Measurements from ENCODE around the gene PEX26.

DNA sequence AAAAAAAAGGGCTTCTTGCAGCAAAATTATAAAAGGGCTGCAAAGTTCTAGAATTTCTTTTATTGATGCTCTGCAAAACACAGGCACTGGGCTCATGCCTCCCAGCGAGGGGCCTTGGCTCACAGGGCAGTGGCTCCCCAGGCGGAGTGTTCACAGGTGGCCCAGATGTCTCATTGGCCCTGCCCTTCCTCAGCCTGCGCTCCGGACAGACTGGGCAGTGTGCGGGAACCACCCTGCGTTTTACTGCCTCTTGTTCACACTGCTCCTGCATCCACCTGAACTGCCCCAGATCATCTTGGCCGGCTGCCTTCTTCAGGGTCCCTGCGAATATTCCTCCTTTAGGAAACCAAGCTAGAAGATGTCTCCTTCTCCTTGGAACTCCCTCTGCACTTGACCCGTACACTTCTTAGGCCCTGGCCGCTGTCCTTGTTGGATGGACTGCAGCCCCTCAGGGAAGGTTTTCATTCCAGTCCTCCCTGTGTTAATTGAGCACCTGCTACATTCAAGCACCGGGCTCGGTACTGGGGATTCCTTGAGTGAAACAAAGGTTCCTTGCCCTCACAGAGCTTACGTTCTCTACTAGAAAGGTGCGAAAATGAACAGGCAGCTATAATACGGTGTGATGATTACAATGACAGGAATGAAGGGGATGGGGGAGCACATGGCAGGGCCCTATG lies 37.3 kb downstream of the PEX26 start:
- TF ChIP-seq, protein P1, sequence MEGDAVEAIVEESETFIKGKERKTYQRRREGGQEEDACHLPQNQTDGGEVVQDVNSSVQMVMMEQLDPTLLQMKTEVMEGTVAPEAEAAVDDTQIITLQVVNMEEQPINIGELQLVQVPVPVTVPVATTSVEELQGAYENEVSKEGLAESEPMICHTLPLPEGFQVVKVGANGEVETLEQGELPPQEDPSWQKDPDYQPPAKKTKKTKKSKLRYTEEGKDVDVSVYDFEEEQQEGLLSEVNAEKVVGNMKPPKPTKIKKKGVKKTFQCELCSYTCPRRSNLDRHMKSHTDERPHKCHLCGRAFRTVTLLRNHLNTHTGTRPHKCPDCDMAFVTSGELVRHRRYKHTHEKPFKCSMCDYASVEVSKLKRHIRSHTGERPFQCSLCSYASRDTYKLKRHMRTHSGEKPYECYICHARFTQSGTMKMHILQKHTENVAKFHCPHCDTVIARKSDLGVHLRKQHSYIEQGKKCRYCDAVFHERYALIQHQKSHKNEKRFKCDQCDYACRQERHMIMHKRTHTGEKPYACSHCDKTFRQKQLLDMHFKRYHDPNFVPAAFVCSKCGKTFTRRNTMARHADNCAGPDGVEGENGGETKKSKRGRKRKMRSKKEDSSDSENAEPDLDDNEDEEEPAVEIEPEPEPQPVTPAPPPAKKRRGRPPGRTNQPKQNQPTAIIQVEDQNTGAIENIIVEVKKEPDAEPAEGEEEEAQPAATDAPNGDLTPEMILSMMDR (IDR thresholded peaks at IDR 0.05): no peak
- TF ChIP-seq REST (IDR thresholded peaks at IDR 0.05; ENCODE audit: insufficient read depth in 1 of 2, low read depth in 2 of 2, low read length in 1 of 2) (no peak), SIN3A (IDR thresholded peaks at IDR 0.05; ENCODE audit: borderline replicate concordance, insufficient read depth, low read depth, low read length) (no peak), POLR2AphosphoS5 (IDR thresholded peaks at IDR 0.05; ENCODE audit: low read depth, low read length) (no peak), TCF7L2 (IDR thresholded peaks at IDR 0.05; ENCODE audit: low read depth, low read length) (no peak)
